HepG2 (cell line): ENCODE measurements around the gene DAAM2. TPM values are rescaled to one million over a fixed set of nuclear protein-coding genes. Genes with fewer than 3 reads are reported as not detected.

Experiments used
- ATAC-seq: fragments of 200-7000 bp; cut with Tn5 transposase; 3 replicates; pipeline ENCODE4 v1.9.1; 2020; ENCODE audit warnings: mild to moderate bottlenecking, moderate library complexity
- BruUV-seq: library from RNA; stranded (reverse); fragments of 400-500 nt; replicated peaks from 2 replicates; lab custom pipeline; 2021; lab: Mats Ljungman, UMichigan
- CTCF ChIA-PET: fragments of 300-600 bp; formaldehyde crosslinking; extraction: SDS; loops from one replicate; lab custom pipeline; 2021; ENCODE audit warnings: low total read pairs, inconsistent platforms, low intra/inter-chr PET ratio; lab: Yijun Ruan, JAX
- POLR2A ChIA-PET: fragments of 350-600 bp; sonication (Branson Sonifier 250); formaldehyde crosslinking; loops from one replicate; lab custom pipeline; 2020; ENCODE audit warnings: antibody characterized with exemption, inconsistent platforms; lab: Yijun Ruan, JAX
- DNase-seq: peaks from one replicate; pipeline ENCODE4 v3.0.0-alpha.2; 2015; ENCODE audit warnings: low spot score
- FAIRE-seq: peaks from 3 replicates; lab custom pipeline; 2011; peaks lifted over from hg19 to GRCh38; lab: Jason Lieb, UNC
- H2AFZ ChIP-seq: one replicate; pipeline ENCODE4 v1.6.1; 2011; ENCODE audit warnings: low read length, inconsistent platforms
- H3K27ac ChIP-seq: fragments of 300-600 bp; 3 replicates; pipeline ENCODE4 v1.8.0; 2011; ENCODE audit warnings: mixed run types, mild to moderate bottlenecking, mixed read lengths, low read length, inconsistent platforms; ENCODE audit not compliant: insufficient read depth; ENCODE audit errors: extremely low read length
- H3K27me3 ChIP-seq, 2 experiments: fragments of 200-600 bp in 1 of 2; 2 replicates in 1 of 2; 3 replicates in 1 of 2; pipeline versions ENCODE4 v1.6.0 to v1.8.0; 2011; ENCODE audit warnings: low read length in 2 of 2, mild to moderate bottlenecking in 2 of 2, moderate library complexity in 2 of 2, inconsistent platforms in 1 of 2; ENCODE audit not compliant: insufficient read depth in 2 of 2, control insufficient read depth in 1 of 2
- H3K36me3 ChIP-seq, 2 experiments: fragments of 200-600 bp in 1 of 2; replicated peaks in 1 of 2; 2 replicates in 1 of 2; 3 replicates in 1 of 2; pipeline versions ENCODE4 v1.5.1 to v1.8.0; 2011; ENCODE audit warnings: low read length in 2 of 2, inconsistent platforms in 1 of 2; ENCODE audit not compliant: insufficient read depth in 2 of 2, control insufficient read depth in 1 of 2
- H3K4me1 ChIP-seq: 2 replicates; pipeline ENCODE4 v1.5.1; 2012; ENCODE audit warnings: low read length, inconsistent platforms; ENCODE audit not compliant: insufficient read depth
- H3K4me2 ChIP-seq: 2 replicates; pipeline ENCODE4 v1.6.0; 2011; ENCODE audit warnings: low read depth, low read length, inconsistent platforms
- H3K4me3 ChIP-seq, 3 experiments: fragments of 200-600 bp in 1 of 3; sonication (generic), shearing (Covaris generic) in 1 of 3; replicated peaks in 1 of 3; 2 replicates each; pipeline ENCODE4 v1.5.1; 2011 to 2016; ENCODE audit warnings: low read length in 3 of 3, inconsistent platforms in 2 of 3, low read depth in 2 of 3, mild to moderate bottlenecking in 2 of 3, control low read depth in 1 of 3, mixed read lengths in 1 of 3; ENCODE audit not compliant: insufficient read depth in 1 of 3
- H3K79me2 ChIP-seq: one replicate; pipeline ENCODE4 v1.6.1; 2011; ENCODE audit warnings: low read length, inconsistent platforms; ENCODE audit not compliant: insufficient read depth
- H3K9ac ChIP-seq: 2 replicates; pipeline ENCODE4 v1.6.0; 2011; ENCODE audit warnings: mild to moderate bottlenecking, low read depth, low read length, inconsistent platforms; ENCODE audit not compliant: insufficient read depth
- H3K9me3 ChIP-seq: 2 replicates; pipeline ENCODE4 v1.5.1; 2012; ENCODE audit warnings: mild to moderate bottlenecking, low read length
- H4K20me1 ChIP-seq: 2 replicates; pipeline ENCODE4 v1.6.0; 2011; ENCODE audit warnings: inconsistent platforms, mild to moderate bottlenecking, low read length, moderate library complexity; ENCODE audit not compliant: insufficient read depth
- ATF3 ChIP-seq: sonication (generic); formaldehyde crosslinking; IDR thresholded peaks from 2 replicates; pipeline ENCODE4 v1.4.0; 2020; ENCODE audit warnings: missing genetic modification reagents
- GLI4 ChIP-seq: sonication (generic); formaldehyde crosslinking; IDR thresholded peaks from 2 replicates; pipeline ENCODE4 v1.5.1; 2020; ENCODE audit warnings: missing genetic modification reagents, mild to moderate bottlenecking, moderate library complexity, borderline replicate concordance
- HMG20B ChIP-seq: conservative IDR thresholded peaks from 2 replicates; pipeline ENCODE4 v1.6.1; 2016; ENCODE audit warnings: missing genetic modification reagents, missing compliant biosample characterization
- IRF9 ChIP-seq: sonication (generic); formaldehyde crosslinking; IDR thresholded peaks from 2 replicates; pipeline ENCODE4 v1.8.0; 2022; ENCODE audit warnings: missing genetic modification reagents, mild to moderate bottlenecking, borderline replicate concordance
- JUND ChIP-seq: sonication (generic); formaldehyde crosslinking; IDR thresholded peaks from 2 replicates; pipeline ENCODE4 v1.8.0; 2022; ENCODE audit warnings: mild to moderate bottlenecking, missing genetic modification reagents
- KDM3A ChIP-seq: IDR thresholded peaks from 2 replicates; pipeline ENCODE4 v1.6.1; 2018; ENCODE audit warnings: low read depth, missing compliant biosample characterization
- MED1 ChIP-seq: sonication (generic); formaldehyde crosslinking; IDR thresholded peaks from 2 replicates; pipeline ENCODE4 v1.4.0; 2020; ENCODE audit warnings: missing genetic modification reagents
- REXO4 ChIP-seq: sonication (generic); formaldehyde crosslinking; IDR thresholded peaks from 2 replicates; pipeline ENCODE4 v1.8.0; 2022; ENCODE audit warnings: missing genetic modification reagents, mild to moderate bottlenecking, borderline replicate concordance
- TOE1 ChIP-seq: sonication (generic); formaldehyde crosslinking; IDR thresholded peaks from 2 replicates; pipeline ENCODE4 v1.4.0; 2020; ENCODE audit warnings: mild to moderate bottlenecking, missing genetic modification reagents
- ZNF260 ChIP-seq: sonication (generic); formaldehyde crosslinking; IDR thresholded peaks from 2 replicates; pipeline ENCODE4 v1.4.0; 2020; ENCODE audit warnings: missing genetic modification reagents, low read depth, mild to moderate bottlenecking, borderline replicate concordance
- WGBS: methylation state at CpG from one replicate; pipeline ENCODE4 v1.1.6; 2017; ENCODE audit warnings: low lambda C conversion rate; 5-methylcytosine and 5-hydroxymethylcytosine counted together
- in situ Hi-C: cut with HindIII; loops from 2 replicates; pipeline ENCODE4 v1.10.0; 2017; ENCODE audit warnings: low pct_unique_long_range_greater_than_20kb; ENCODE audit not compliant: extremely low pct_ligation_motif_present
- intact Hi-C: fragments of 100-400 bp; cut with micrococcal nuclease; formaldehyde crosslinking; loops from one replicate; pipeline ENCODE4 v1.10.0; 2022; ENCODE audit not compliant: unreplicated experiment
- polyA plus RNA-seq, 8 experiments: library from polyadenylated mRNA; depleted of rRNA in 3 of 8; stranded (reverse) in 7 of 8; unstranded in 1 of 8; fragments of >200 nt; fragmentation: Illumina TruSeq in 4 of 8; extraction: Trizol in 4 of 8; gene quantifications; 2 replicates each; pipeline versions ENCODE4 v1.2.1 to v1.2.3, GENCODE V29; 2011 to 2016; ENCODE audit warnings: low read depth in 4 of 8, missing spikeins in 1 of 8, mixed read lengths in 1 of 8; ENCODE audit not compliant: insufficient read depth in 1 of 8
- total RNA-seq, 5 experiments: library from RNA; depleted of rRNA; stranded (reverse); fragments of >200 nt; fragmentation: Illumina TruSeq; extraction: Trizol; gene quantifications; 2 replicates each; pipeline ENCODE4 v1.2.3, GENCODE V29; 2016; ENCODE audit warnings: low read depth in 1 of 5

The DAAM2 gene
- total and polyA plus RNA-seq, 2 of the 13 experiments (the other 11 are each of a cell fraction or from before 2014, with no cell fraction given), result 0.01 TPM; not detected in 1

- no peak overlapping the region for H3K9ac ChIP-seq
- no peak overlapping the region for H3K4me3 ChIP-seq
- no TSS peak for BruUV-seq
- FAIRE-seq, result no peak
- TF ChIP-seq GLI4 (no peak), TOE1 (CRISPR knock-in tag) (no peak), JUND (CRISPR knock-in tag) (no peak), REXO4 (CRISPR knock-in tag) (no peak), IRF9 (CRISPR knock-in tag) (no peak)
- H3K36me3 ChIP-seq, result no peaks in the 10 kb centered on the region
- no peaks in the 10 kb centered on the region for H4K20me1 ChIP-seq
- no peak for DNase-seq
- ChIA-PET CTCF (no interaction called here), POLR2A (no interaction called here)
- no peaks in the 10 kb centered on the region for H3K79me2 ChIP-seq
- no peaks in the 10 kb centered on the region for H3K4me1 ChIP-seq
- intact Hi-C loops (no loop called here), in situ Hi-C loops (no loop called here)
- no peak for ATAC-seq
- no peak overlapping the region for H3K27ac ChIP-seq
- no peak overlapping the region for H3K4me2 ChIP-seq
- H3K9me3 ChIP-seq, result no peaks in the 10 kb centered on the region
- H3K27me3 ChIP-seq, result peaks cover 0 to 22% of the 10 kb centered on the region in 2 experiments; a peak in 2 of 5 replicates
- WGBS, result 31% methylated on average over 5 of the region's 5 CpGs
- no peak overlapping the region for H2AFZ ChIP-seq
These were observed 2.1 kb downstream of the DAAM2 start for GRCh38 chr6:39794231-39794630.

- CTCF ChIA-PET, result no interaction called here
- H3K79me2 ChIP-seq, result no peaks in the 10 kb centered on the region
- WGBS, result 0% methylated on average over 2 of the region's 2 CpGs
- H3K9me3 ChIP-seq, result no peaks in the 10 kb centered on the region
- no peaks in the 10 kb centered on the region for H4K20me1 ChIP-seq
- DNase-seq (no peak), FAIRE-seq (no peak), ATAC-seq (no peak)
- no peak overlapping the region for H3K4me3 ChIP-seq
- peaks cover 14% of the 10 kb centered on the region for H3K4me1 ChIP-seq
- in situ Hi-C loops (no loop called here), intact Hi-C loops (no loop called here)
- POLR2A ChIA-PET, result no interaction called here
- no peak overlapping the region for H3K27ac ChIP-seq
- peaks cover 0 to 13% of the 10 kb centered on the region in 2 experiments; a peak in 3 of 5 replicates for H3K27me3 ChIP-seq
- no TSS peak for BruUV-seq
- no peak overlapping the region for H2AFZ ChIP-seq
- H3K36me3 ChIP-seq, result no peaks in the 10 kb centered on the region
- no peak overlapping the region for H3K4me2 ChIP-seq
- no peak overlapping the region for H3K9ac ChIP-seq
- TF ChIP-seq HMG20B, result no peak
- no peak for TF ChIP-seq ATF3 (CRISPR knock-in tag)
- TF ChIP-seq MED1 (CRISPR knock-in tag), result no peak
- no peak for TF ChIP-seq ZNF260 (CRISPR knock-in tag)
- TF ChIP-seq KDM3A, result no peak
These were observed 5.6 kb downstream of the DAAM2 start for GRCh38 chr6:39797751-39798150.
